Measurements from ENCODE around the gene KRTAP10-5.

The KRTAP10-5 gene

DNA sequence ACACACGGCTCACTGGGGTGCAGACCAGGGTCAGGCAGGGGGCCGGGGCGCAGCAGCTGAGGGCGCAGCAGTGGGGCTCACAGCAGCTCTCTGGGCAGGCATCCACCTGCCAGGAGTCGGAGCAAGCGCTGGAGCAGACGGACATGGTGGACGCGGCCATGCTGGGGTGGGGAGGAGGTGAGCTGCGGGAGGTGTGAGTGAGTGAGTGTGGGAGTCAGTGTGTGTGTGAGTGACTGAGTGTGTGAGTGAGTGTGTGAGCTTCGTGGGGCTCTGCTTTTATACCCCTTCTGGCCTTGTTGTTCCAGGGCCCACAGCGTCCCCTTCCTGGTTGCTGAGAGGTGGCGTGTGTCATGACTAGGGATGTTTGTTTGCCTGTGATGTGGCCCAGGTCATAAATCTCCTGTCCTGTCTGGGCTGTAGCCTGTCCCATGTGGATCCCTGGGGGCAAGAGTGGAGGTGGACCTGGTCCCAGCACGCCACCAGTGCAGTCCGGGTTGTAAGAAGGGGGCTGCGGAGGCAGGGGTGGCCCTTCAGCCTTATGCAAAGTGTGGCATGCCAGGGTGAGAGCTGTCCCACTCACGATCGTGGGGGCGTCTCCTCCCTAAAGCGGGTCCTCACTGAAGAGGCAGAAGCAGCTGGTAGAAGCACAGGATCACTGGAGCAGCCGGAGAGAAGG lies 40.3 kb downstream of the KRTAP10-5 start, which contains the start of gene KRTAP10-1:
Gene KRTAP10-1, minus strand, starts transcription at position 205 of the 676 bp plus-strand sequence. Its CDS starts 45 bp downstream, at position 160.
- peak within 1 kb of the TSS; percentile 88 for H3K27ac ChIP-seq

DNA sequence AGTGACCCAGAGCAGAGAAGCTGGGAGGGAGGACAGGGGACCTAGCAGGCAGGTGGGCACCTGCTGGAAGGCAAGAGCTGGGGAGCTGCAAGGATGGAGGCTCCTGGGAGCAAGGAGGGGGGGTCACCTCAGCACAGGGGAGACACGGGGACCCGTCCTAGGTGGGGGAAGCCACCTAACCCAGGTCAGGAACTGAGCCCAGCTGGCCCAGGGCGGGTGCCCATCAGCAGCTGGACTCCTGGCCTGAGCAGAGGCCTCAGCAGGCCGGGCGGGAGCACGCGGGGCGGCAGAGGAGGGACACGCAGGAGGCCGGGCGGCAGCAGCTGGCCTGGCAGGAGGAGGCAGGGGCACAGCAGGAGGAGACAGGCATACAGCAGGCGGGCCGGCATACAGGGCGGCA lies 41.4 kb downstream of the KRTAP10-5 start:
- TF ChIP-seq, protein P1, sequence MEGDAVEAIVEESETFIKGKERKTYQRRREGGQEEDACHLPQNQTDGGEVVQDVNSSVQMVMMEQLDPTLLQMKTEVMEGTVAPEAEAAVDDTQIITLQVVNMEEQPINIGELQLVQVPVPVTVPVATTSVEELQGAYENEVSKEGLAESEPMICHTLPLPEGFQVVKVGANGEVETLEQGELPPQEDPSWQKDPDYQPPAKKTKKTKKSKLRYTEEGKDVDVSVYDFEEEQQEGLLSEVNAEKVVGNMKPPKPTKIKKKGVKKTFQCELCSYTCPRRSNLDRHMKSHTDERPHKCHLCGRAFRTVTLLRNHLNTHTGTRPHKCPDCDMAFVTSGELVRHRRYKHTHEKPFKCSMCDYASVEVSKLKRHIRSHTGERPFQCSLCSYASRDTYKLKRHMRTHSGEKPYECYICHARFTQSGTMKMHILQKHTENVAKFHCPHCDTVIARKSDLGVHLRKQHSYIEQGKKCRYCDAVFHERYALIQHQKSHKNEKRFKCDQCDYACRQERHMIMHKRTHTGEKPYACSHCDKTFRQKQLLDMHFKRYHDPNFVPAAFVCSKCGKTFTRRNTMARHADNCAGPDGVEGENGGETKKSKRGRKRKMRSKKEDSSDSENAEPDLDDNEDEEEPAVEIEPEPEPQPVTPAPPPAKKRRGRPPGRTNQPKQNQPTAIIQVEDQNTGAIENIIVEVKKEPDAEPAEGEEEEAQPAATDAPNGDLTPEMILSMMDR (IDR thresholded peaks at IDR 0.05), result no peak

More for the DNA sequence above, 40.3 kb downstream of the KRTAP10-5 start, which contains the start of gene KRTAP10-1:
- TF ChIP-seq, protein P1 (IDR thresholded peaks at IDR 0.05), result no peak
- H3K36me3 ChIP-seq, result no peaks in the 10 kb centered on the region
- no peak within 1 kb of the TSS for H3K4me3 ChIP-seq (ENCODE audit: low read depth in 1 of 2, low read length in 1 of 2)
- no peaks in the 10 kb centered on the region for H3K27me3 ChIP-seq
- no peaks in the 10 kb centered on the region for H3K9me3 ChIP-seq
- H3K4me1 ChIP-seq (ENCODE audit: control insufficient read depth in 1 of 2, insufficient read depth in 1 of 2, low read depth in 1 of 2, low read length in 1 of 2), result peaks cover 44 to 54% of the 10 kb centered on the region in 2 experiments

DNA sequence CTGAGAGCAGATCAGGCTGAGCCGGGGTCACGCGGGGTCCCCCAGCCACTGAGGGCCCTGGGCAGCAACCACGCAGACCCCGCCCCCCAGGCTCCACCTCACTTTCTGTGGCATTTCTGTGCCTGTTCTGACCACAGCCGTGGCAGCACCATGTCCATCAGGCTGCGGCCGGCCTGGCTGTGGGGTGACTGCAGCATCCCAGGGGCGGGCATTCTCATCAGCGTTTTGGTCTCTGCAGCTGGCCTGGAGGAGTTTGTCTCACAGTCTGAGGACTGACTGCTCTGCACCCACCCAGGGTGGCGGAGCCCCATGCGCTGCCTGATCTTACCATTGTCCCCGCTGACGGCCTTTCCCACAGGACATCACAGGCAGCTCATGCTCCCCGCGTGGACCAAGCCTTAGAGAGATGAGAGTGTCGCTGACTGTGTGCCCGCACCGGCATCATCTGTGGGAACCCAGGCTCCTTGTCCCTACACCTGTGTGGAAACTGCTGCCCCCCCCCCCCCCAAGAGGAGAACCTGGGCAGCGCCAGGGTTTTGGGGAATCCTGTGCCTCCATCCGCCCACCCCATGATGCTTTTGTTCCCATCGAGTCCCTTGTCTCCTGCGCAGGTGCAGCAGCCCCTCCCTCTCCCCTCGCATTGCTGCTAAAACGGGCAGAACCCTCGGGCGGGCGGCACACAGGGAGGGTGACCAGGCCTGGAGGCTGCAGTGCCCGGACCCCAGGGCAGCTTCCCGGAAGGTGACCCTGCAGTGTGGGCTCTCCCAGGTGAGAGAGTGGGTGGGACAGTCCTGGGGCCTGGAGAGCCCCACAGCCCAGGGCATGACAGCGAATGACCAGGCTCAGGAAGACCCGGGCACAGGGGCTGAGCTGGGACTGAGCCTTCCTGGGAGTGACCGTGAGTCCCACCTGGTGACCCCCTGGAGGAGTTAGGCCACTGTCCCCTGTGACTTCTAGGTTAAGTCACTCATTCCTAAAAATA lies 42.2 kb downstream of the KRTAP10-5 start:
- H3K27me3 ChIP-seq, result no peaks in the 10 kb centered on the region
- no peak overlapping the region for H3K4me3 ChIP-seq (ENCODE audit: low read depth in 1 of 2, low read length in 1 of 2)
- H3K36me3 ChIP-seq, result no peaks in the 10 kb centered on the region
- H3K27ac ChIP-seq, result no peak overlapping the region
- TF ChIP-seq, protein P1 (IDR thresholded peaks at IDR 0.05), result no peak
- peaks cover 41 to 47% of the 10 kb centered on the region in 2 experiments for H3K4me1 ChIP-seq (ENCODE audit: control insufficient read depth in 1 of 2, insufficient read depth in 1 of 2, low read depth in 1 of 2, low read length in 1 of 2)
- no peaks in the 10 kb centered on the region for H3K9me3 ChIP-seq

More for the DNA sequence above, 41.4 kb downstream of the KRTAP10-5 start:
- Histone ChIP-seq H3K27ac (no peak overlapping the region), H3K36me3 (no peaks in the 10 kb centered on the region), H3K27me3 (no peaks in the 10 kb centered on the region), H3K4me1 (ENCODE audit: control insufficient read depth in 1 of 2, insufficient read depth in 1 of 2, low read depth in 1 of 2, low read length in 1 of 2) (peaks cover 49 to 55% of the 10 kb centered on the region in 2 experiments), H3K9me3 (no peaks in the 10 kb centered on the region), H3K4me3 (ENCODE audit: low read depth in 1 of 2, low read length in 1 of 2) (no peak overlapping the region)

DNA sequence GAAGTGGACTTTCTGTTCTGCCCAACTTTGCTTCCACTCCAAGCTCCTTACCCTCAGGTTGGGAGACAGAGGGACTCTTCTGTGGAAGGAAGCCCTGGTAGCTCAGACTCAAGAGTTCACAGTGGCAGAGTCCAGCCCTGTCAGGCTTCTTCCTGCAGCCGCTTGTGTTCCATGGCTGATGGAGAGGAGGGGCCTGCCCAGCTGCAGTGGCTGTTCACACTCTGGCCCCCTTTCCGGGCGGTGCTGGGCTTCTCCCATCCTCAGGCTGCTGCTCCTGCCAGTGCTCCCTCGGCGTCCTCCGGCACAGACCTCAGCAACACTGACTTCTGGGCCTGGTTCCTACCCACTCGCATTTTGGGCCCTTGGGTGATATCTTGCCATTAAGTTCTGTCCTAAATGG lies 44.4 kb downstream of the KRTAP10-5 start:
- H3K27ac ChIP-seq, result no peak overlapping the region
- no peaks in the 10 kb centered on the region for H3K9me3 ChIP-seq
- TF ChIP-seq, protein P1 (IDR thresholded peaks at IDR 0.05), result no peak
- no peak overlapping the region for H3K4me3 ChIP-seq (ENCODE audit: low read depth in 1 of 2, low read length in 1 of 2)
- peaks cover 19 to 24% of the 10 kb centered on the region in 2 experiments for H3K4me1 ChIP-seq (ENCODE audit: control insufficient read depth in 1 of 2, insufficient read depth in 1 of 2, low read depth in 1 of 2, low read length in 1 of 2)
- no peaks in the 10 kb centered on the region for H3K27me3 ChIP-seq
- H3K36me3 ChIP-seq, result no peaks in the 10 kb centered on the region

DNA sequence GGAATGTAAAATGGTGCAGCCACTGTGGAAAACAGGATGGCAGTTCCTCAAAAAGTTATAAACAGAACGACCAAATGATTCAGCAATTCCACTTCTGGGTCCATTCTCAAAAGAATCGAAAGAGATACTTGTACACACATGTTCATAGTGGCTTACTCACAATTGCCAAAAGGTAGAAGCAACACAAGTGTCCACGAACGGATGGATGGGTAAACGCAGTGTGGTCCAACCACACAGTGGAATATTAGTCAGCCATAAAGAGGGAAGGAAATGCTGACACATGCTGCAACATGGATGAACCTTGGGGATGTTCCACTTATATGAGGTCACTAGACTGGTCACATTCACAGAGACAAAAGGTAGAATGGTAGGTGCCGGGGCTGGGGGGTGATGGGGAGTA lies 45.7 kb downstream of the KRTAP10-5 start:
- Histone ChIP-seq H3K9me3 (no peaks in the 10 kb centered on the region), H3K36me3 (no peaks in the 10 kb centered on the region), H3K4me3 (ENCODE audit: low read depth in 1 of 2, low read length in 1 of 2) (no peak overlapping the region), H3K4me1 (ENCODE audit: control insufficient read depth in 1 of 2, insufficient read depth in 1 of 2, low read depth in 1 of 2, low read length in 1 of 2) (peaks cover 6 to 12% of the 10 kb centered on the region in 2 experiments), H3K27ac (peak overlapping the region; percentile 75), H3K27me3 (no peaks in the 10 kb centered on the region)
- TF ChIP-seq, protein P1 (IDR thresholded peaks at IDR 0.05), result no peak

Measured in neutrophil (primary cell).